Activated naive CD4-positive, alpha-beta T cell treated with anti-CD3 and anti-CD28 coated beads for 36 hours (primary cell): ENCODE results near the gene SNAPC4. TPM values are rescaled to one million over a fixed set of nuclear protein-coding genes. Genes with fewer than 3 reads are reported as not detected.

ENCODE experiments used
- CTCF ChIA-PET: fragments of 350-600 bp; sonication (Branson Sonifier 250); formaldehyde crosslinking; loops from one replicate; lab custom pipeline; 2021; ENCODE audit warnings: antibody characterized with exemption; lab: Charles Lee
- DNase-seq: peaks from one replicate; pipeline ENCODE4 v3.0.0-alpha.2; 2020
- H3K27ac Mint-ChIP-seq: one replicate; pipeline ENCODE4 v1.8.0; 2021; ENCODE audit warnings: mild to moderate bottlenecking, mixed read lengths
- H3K27me3 Mint-ChIP-seq: one replicate; pipeline ENCODE4 v1.8.0; 2021; ENCODE audit warnings: low read depth, mixed read lengths
- H3K36me3 Mint-ChIP-seq: one replicate; pipeline ENCODE4 v1.8.0; 2021; ENCODE audit warnings: low read depth, mixed read lengths
- H3K4me1 Mint-ChIP-seq: one replicate; pipeline ENCODE4 v1.8.0; 2021; ENCODE audit warnings: low read depth, mixed read lengths
- H3K4me3 Mint-ChIP-seq: one replicate; pipeline ENCODE4 v1.8.0; 2021; ENCODE audit warnings: mild to moderate bottlenecking, moderate library complexity, mixed read lengths
- H3K9me3 Mint-ChIP-seq: one replicate; pipeline ENCODE4 v1.8.0; 2021; ENCODE audit warnings: mixed read lengths
- intact Hi-C: fragments of 100-400 bp; cut with micrococcal nuclease; formaldehyde crosslinking; loops from one replicate; pipeline ENCODE4 v1.15.1; 2023
- total RNA-seq, 2 experiments: library from RNA; stranded (reverse); gene quantifications; one replicate each; pipeline ENCODE4 v1.2.3, GENCODE V29; 2021

The SNAPC4 gene
- total RNA-seq, 2 experiments from 2014 or later: 12.3 to 14.1 TPM

DNA sequence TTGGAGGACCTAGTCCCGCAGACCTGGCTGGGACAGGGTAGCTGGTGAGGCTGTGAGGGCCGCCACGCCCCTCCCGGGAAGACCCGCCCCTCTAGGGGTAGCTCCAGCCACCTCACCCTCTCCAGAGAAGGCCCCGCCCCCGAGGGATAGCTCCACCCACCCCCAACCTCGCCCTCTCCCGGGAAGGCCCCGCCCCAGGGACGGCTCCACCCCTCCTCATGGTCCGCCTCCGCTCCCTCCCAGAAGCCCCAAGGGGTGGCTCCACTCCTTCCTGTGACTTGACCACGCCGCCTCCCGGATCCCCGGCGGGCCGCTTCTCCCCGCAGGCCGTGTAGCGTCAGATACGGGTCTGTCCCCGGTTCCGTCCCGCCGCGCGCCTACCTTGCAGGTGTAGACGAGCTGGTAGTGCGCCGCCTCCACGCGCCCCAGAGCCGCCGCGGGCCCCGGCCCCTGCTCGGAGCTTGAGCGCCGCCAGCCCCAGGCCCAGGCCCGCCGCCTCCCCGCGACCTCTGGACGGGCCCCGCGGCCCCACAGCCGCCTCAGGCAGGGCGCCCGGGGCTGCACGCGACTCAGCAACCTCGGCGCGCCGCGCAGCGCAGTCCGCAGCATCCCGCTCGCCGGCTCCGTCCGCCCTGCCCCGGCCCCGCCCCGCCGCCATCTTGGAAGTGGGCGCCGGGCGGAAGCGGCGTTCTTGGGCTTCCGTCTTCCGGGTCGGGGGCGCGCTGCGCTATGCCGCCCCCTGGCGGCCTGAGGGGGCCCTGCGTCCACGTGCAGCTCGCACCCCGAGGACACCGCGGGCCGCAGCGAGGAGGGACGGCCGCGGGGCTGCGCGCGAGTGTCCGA, 36.6 kb downstream of the SNAPC4 start, which contains the start of gene DNLZ:
Gene DNLZ (minus strand): TSS at position 639 of the 843 bp plus-strand sequence. CDS start 30 bp downstream, at position 609.
- CTCF ChIA-PET: interaction anchor here (0.5 to 1.4 kb wide), 11 partner anchors 11 to 200 kb away, joined by 3 to 6 read pairs (median 3); partner anchors contain the start of gene SNAPC4
- H3K9me3 Mint-ChIP-seq: no peaks in the 10 kb centered on the region
- no peaks in the 10 kb centered on the region for H3K27me3 Mint-ChIP-seq
- peak; percentile 98 for DNase-seq
- no peaks in the 10 kb centered on the region for H3K36me3 Mint-ChIP-seq
- peak within 1 kb of the TSS; percentile 89 for H3K27ac Mint-ChIP-seq
- peaks cover 5% of the 10 kb centered on the region for H3K4me1 Mint-ChIP-seq
- peak within 1 kb of the TSS; percentile 84 for H3K4me3 Mint-ChIP-seq
- intact Hi-C loops: loop anchor here (1.0 to 2.0 kb wide), 9 partner anchors 40 to 457 kb away; partner anchors contain the start of genes CAMSAP1, QSOX2, SEC16A and UBAC1

DNA sequence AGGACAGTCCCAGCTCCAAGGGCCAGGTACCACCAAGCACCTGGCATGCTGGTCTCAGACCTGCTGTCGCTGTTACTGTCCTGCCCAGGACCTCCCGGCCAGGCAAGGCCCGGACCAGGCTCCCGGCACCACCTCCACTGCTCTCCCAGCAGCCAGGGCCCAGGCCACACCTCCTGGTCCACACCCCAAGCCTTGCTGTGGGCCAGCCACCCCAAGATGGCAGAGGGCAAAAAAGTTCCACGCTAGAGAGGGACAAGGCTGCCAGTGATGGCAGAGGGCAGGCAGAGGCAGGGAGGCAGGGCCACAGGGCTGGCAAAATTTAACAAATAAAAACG, 37.6 kb downstream of the SNAPC4 start:
- Mint-ChIP-seq H3K27me3 (no peaks in the 10 kb centered on the region), H3K4me3 (peak overlapping the region; percentile 84), H3K36me3 (no peaks in the 10 kb centered on the region), H3K27ac (peak overlapping the region; percentile 21), H3K9me3 (no peaks in the 10 kb centered on the region), H3K4me1 (peaks cover 5% of the 10 kb centered on the region)
- no peak for DNase-seq
- CTCF ChIA-PET: interaction anchor here (0.7 to 1.4 kb wide), 5 partner anchors 18 to 186 kb away, joined by 3 to 6 read pairs (median 3); no protein-coding TSS in a partner anchor
- intact Hi-C loops: loop anchor here (2.0 kb wide), 2 partner anchors 182 to 456 kb away; partner anchors contain the start of gene CAMSAP1

- no peak overlapping the region for H3K27ac Mint-ChIP-seq
- CTCF ChIA-PET: interaction anchor here (1.1 kb wide), 1 partner anchor 23 kb away, joined by 3 read pairs; no protein-coding TSS in a partner anchor
- intact Hi-C loops: loop anchor here (2.0 kb wide), 2 partner anchors 183 to 455 kb away; partner anchors contain the start of gene CAMSAP1
- DNase-seq: no peak
- H3K27me3 Mint-ChIP-seq: no peaks in the 10 kb centered on the region
- H3K4me3 Mint-ChIP-seq: no peak overlapping the region
- no peaks in the 10 kb centered on the region for H3K9me3 Mint-ChIP-seq
- H3K36me3 Mint-ChIP-seq: no peaks in the 10 kb centered on the region
- peaks cover 5% of the 10 kb centered on the region for H3K4me1 Mint-ChIP-seq
These were observed 38.1 kb downstream of the SNAPC4 start for GRCh38 chr9:136361754-136362449.

GRCh38 chr9:136361047-136361753, 38.8 kb downstream of the SNAPC4 start:
- DNase-seq: no peak
- no peak overlapping the region for H3K27ac Mint-ChIP-seq
- peaks cover 5% of the 10 kb centered on the region for H3K4me1 Mint-ChIP-seq
- H3K9me3 Mint-ChIP-seq: no peaks in the 10 kb centered on the region
- CTCF ChIA-PET: no interaction called here
- H3K27me3 Mint-ChIP-seq: no peaks in the 10 kb centered on the region
- no peak overlapping the region for H3K4me3 Mint-ChIP-seq
- no peaks in the 10 kb centered on the region for H3K36me3 Mint-ChIP-seq
- intact Hi-C loops: no loop called here

- H3K36me3 Mint-ChIP-seq: no peaks in the 10 kb centered on the region
- peaks cover 5% of the 10 kb centered on the region for H3K4me1 Mint-ChIP-seq
- no peaks in the 10 kb centered on the region for H3K27me3 Mint-ChIP-seq
- no peak for DNase-seq
- CTCF ChIA-PET: no interaction called here
- no peak overlapping the region for H3K4me3 Mint-ChIP-seq
- no peak overlapping the region for H3K27ac Mint-ChIP-seq
- intact Hi-C loops: no loop called here
- H3K9me3 Mint-ChIP-seq: no peaks in the 10 kb centered on the region
These were observed 39.9 kb downstream of the SNAPC4 start for GRCh38 chr9:136359774-136360718.

DNA sequence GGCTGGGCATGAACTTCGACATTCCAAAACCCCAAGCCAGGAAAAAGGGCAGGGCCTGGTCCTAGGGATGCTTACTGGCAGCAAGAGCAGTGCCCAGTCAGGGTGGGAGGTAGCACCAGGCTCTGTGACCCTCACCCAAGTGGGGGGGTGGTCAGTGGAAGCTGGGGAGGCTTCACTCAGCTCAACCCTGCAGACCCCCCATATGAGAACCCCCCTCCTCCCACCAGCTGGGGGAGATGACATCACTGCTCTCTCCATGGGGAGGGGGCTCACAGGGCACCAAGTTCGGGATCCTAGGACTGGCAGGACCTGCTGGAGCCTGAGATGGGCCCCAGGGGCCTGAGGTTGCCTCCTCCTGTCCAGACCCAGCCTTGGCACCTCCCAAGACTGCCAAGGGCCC, 41.1 kb downstream of the SNAPC4 start:
- no peaks in the 10 kb centered on the region for H3K27me3 Mint-ChIP-seq
- peaks cover 4% of the 10 kb centered on the region for H3K4me1 Mint-ChIP-seq
- no peaks in the 10 kb centered on the region for H3K9me3 Mint-ChIP-seq
- intact Hi-C loops: no loop called here
- DNase-seq: no peak
- no peaks in the 10 kb centered on the region for H3K36me3 Mint-ChIP-seq
- CTCF ChIA-PET: no interaction called here
- H3K4me3 Mint-ChIP-seq: no peak overlapping the region
- no peak overlapping the region for H3K27ac Mint-ChIP-seq

DNA sequence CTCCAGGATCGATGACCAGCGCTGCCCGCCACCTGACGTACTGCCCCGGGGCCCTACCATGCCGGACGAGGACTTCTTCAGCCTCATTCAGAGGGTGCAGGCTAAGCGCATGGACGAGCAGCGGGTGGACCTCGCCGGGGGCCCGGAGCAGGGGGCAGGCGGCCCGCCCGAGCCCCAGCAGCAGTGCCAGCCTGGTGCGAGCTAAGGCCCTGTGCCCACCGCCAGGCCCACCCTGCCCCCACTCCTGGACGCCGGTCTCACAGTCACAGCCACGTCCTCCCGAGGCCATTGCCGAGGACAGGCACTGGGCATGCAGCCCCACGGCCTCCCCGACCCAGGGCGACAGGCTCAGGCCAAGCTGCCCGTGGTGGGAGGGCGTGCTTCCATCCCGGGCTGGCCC, 42.0 kb downstream of the SNAPC4 start:
- H3K4me3 Mint-ChIP-seq: no peak overlapping the region
- H3K9me3 Mint-ChIP-seq: no peaks in the 10 kb centered on the region
- CTCF ChIA-PET: no interaction called here
- no peak overlapping the region for H3K27ac Mint-ChIP-seq
- no peaks in the 10 kb centered on the region for H3K27me3 Mint-ChIP-seq
- DNase-seq: no peak
- no peaks in the 10 kb centered on the region for H3K36me3 Mint-ChIP-seq
- H3K4me1 Mint-ChIP-seq: peaks cover 4% of the 10 kb centered on the region
- intact Hi-C loops: no loop called here

- no peaks in the 10 kb centered on the region for H3K36me3 Mint-ChIP-seq
- H3K9me3 Mint-ChIP-seq: no peaks in the 10 kb centered on the region
- no peak overlapping the region for H3K27ac Mint-ChIP-seq
- no peak for DNase-seq
- no peak overlapping the region for H3K4me3 Mint-ChIP-seq
- H3K27me3 Mint-ChIP-seq: no peaks in the 10 kb centered on the region
- CTCF ChIA-PET: no interaction called here
- H3K4me1 Mint-ChIP-seq: no peaks in the 10 kb centered on the region
- intact Hi-C loops: no loop called here
These were observed 42.7 kb downstream of the SNAPC4 start for GRCh38 chr9:136357202-136357725.

DNA sequence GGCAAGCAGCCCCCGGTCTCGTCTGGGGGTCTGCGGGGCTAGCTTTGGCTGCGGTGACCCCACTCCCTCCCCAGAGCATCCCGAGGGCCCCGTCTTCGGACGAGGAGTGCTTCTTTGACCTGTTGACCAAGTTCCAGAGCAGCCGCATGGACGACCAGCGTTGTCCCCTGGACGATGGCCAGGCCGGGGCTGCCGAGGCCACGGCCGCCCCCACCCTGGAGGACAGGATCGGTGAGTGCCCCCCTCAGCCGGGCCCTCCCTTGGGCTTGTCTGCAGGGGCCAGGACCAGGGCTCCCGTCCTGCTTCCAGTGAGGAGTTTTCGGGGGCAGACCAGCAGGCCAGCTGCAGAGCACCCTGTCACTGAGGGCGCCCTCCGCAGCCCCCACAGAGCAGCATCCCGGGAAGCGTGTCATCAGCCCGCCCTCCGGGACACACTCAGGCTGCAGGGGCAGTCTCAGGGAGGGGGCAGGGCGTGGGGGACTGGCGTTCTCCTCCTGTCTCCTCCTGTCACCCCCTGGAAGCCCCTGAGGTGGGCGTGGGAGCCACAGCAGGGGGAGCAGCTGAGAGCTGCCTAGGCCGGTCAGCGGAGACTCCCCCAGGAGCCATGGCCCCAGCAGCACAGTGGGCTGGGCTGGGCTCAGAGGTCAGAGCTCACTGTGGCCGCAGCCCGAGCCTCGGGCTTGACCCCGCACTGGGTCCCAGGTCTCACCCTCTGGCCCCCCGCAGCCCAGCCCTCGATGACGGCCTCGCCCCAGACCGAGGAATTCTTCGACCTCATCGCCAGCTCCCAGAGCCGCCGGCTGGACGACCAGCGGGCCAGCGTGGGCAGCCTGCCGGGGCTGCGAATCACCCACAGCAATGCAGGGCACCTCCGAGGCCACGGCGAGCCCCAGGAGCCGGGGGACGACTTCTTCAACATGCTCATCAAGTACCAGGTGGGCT, 44.1 kb downstream of the SNAPC4 start:
- intact Hi-C loops: no loop called here
- Mint-ChIP-seq H3K36me3 (no peaks in the 10 kb centered on the region), H3K27ac (no peak overlapping the region), H3K9me3 (no peaks in the 10 kb centered on the region), H3K4me1 (no peaks in the 10 kb centered on the region), H3K27me3 (no peaks in the 10 kb centered on the region), H3K4me3 (no peak overlapping the region)
- CTCF ChIA-PET: no interaction called here
- no peak for DNase-seq

DNA sequence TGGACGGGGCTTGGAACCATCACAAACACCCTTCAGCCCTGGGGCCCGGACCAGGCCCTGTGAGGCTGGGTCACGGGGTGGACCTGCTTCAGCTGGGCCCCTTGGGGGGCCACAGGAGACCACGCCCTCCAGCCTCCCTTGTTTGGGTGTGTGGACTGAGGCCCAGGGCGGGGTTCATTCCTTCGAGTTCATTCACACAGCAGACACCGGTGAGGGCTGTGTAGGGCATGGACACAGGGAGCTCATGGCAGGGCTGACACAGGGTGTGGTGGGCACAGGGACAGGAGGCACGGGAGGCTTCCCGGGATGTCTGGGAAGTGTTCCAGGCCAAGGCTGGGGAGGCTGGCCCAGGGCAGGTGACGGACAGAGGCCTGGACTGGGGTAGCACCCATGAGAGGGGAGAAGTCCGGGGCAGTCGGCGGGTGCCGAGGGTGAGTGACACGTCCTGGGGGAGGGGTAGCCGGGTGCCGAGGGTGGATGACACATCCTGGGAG, 45.3 kb downstream of the SNAPC4 start:
- CTCF ChIA-PET: no interaction called here
- DNase-seq: no peak
- Mint-ChIP-seq H3K4me3 (no peak overlapping the region), H3K27ac (no peak overlapping the region), H3K4me1 (no peaks in the 10 kb centered on the region), H3K27me3 (no peaks in the 10 kb centered on the region), H3K9me3 (no peaks in the 10 kb centered on the region), H3K36me3 (no peaks in the 10 kb centered on the region)
- intact Hi-C loops: no loop called here
